Measurements from ENCODE around the gene MORN1. TPM values are rescaled to one million over a fixed set of nuclear protein-coding genes. Genes with fewer than 3 reads are reported as not detected.

Gene MORN1
- total and polyA plus RNA-seq, 2 donors (not counting 3 experiments of a cell fraction or from before 2014, with no cell fraction given) = 4.3 to 6.4 TPM

GRCh38 chr1:2307972-2308371 lies 83.4 kb downstream of the MORN1 start:
- Histone ChIP-seq H3K9me3 (replicated peaks; ENCODE audit: control insufficient read depth, insufficient read depth, low read length) (no peaks in the 10 kb centered on the region), H3K27me3 (ENCODE audit: control insufficient read depth in 2 of 2, insufficient read depth in 2 of 2, low read length in 2 of 2) (no peaks in the 10 kb centered on the region), H3K79me2 (ENCODE audit: control insufficient read depth, insufficient read depth, low read length) (peaks cover 2% of the 10 kb centered on the region), H3K9ac (replicated peaks; ENCODE audit: extremely low read depth, insufficient read depth, low read length) (no peak overlapping the region), H3K27ac (ENCODE audit: insufficient read depth, low read depth, low read length) (no peak overlapping the region), H2AFZ (ENCODE audit: low read depth, low read length) (no peak overlapping the region), H3K9me1 (replicated peaks; ENCODE audit: control insufficient read depth, extremely low read depth, insufficient read depth, low read length) (no peaks in the 10 kb centered on the region), H4K20me1 (replicated peaks; ENCODE audit: control insufficient read depth, extremely low read depth, insufficient read depth, low read length) (no peaks in the 10 kb centered on the region), H3K4me3 (replicated peaks in 1 of 3; ENCODE audit: insufficient read depth in 1 of 3, low read depth in 1 of 3, low read length in 3 of 3) (no peak overlapping the region), H3K4me2 (ENCODE audit: insufficient read depth, low read length) (no peak overlapping the region), H3K4me1 (ENCODE audit: control insufficient read depth, extremely low read depth, insufficient read depth, low read length) (no peaks in the 10 kb centered on the region), H3K36me3 (ENCODE audit: control insufficient read depth in 2 of 2, extremely low read depth in 1 of 2, insufficient read depth in 2 of 2, low read length in 2 of 2) (peaks cover 8 to 37% of the 10 kb centered on the region in 2 experiments)
- TSS peak; percentile 39 for BruUV-seq (replicated peaks)
- FAIRE-seq = no peak
- intact Hi-C loops (cut with micrococcal nuclease) (no loop called here), dilution Hi-C loops (cut with MboI; ENCODE audit: extremely low pct_ligation_motif_present, low sequenced_read_pairs) (loop anchor here (10.0 kb wide), 1 partner anchor 93 kb away; no protein-coding TSS in a partner anchor)
- CTCF ChIA-PET = no interaction called here
- no peak for DNase-seq (ENCODE audit: low read depth, low spot score)
- POLR2A ChIA-PET = no interaction called here
- TF ChIP-seq POLR2A (IDR thresholded peaks at IDR 0.05; ENCODE audit: low read depth, low read length) (no peak), JUN (IDR thresholded peaks at IDR 0.05; ENCODE audit: borderline replicate concordance, insufficient read depth, insufficient read length, low read depth) (no peak), POLR2AphosphoS5 (IDR thresholded peaks at IDR 0.05; ENCODE audit: insufficient read depth, low read depth, low read length) (no peak), CTCF (IDR thresholded peaks at IDR 0.05; ENCODE audit: extremely low read depth in 1 of 2, insufficient read depth in 1 of 2, low read depth in 1 of 2, low read length in 2 of 2) (no peak), EZH2 (IDR thresholded peaks at IDR 0.05; ENCODE audit: borderline replicate concordance, low read depth, low read length, severe bottlenecking) (no peak), GATA2 (IDR thresholded peaks at IDR 0.05; ENCODE audit: insufficient read depth, insufficient read length, low read depth, low read length) (no peak)
